ENCODE measurements around the gene RPP40.

DNA sequence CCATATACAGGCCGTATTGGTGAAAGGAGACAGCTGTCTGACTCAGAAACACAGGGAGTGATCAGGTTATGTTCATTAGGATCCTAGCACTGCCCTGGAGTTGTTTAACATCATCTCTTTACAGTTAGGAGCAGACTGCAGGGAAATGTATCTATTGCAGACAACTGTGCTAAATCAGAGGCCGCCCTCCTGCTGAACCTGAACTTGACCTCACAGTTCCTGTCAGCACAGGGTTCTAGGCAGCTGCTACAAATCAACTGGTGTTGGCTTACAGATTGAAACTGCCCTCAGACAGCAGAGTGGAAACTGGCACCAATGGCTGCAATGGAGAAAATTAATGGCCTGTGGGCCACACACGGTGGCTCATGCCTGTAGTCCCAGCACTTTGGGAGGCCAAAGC is 3.7 kb upstream of the RPP40 start:
- TF ChIP-seq, protein P1, sequence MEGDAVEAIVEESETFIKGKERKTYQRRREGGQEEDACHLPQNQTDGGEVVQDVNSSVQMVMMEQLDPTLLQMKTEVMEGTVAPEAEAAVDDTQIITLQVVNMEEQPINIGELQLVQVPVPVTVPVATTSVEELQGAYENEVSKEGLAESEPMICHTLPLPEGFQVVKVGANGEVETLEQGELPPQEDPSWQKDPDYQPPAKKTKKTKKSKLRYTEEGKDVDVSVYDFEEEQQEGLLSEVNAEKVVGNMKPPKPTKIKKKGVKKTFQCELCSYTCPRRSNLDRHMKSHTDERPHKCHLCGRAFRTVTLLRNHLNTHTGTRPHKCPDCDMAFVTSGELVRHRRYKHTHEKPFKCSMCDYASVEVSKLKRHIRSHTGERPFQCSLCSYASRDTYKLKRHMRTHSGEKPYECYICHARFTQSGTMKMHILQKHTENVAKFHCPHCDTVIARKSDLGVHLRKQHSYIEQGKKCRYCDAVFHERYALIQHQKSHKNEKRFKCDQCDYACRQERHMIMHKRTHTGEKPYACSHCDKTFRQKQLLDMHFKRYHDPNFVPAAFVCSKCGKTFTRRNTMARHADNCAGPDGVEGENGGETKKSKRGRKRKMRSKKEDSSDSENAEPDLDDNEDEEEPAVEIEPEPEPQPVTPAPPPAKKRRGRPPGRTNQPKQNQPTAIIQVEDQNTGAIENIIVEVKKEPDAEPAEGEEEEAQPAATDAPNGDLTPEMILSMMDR (conservative IDR thresholded peaks at IDR 0.05; ENCODE audit: low read length), result no peak
- TF ChIP-seq EZH2phosphoT487 (IDR thresholded peaks at IDR 0.05; ENCODE audit: borderline replicate concordance, low read depth, low read length), result no peak

Measured in OCI-LY7 (cell line).